Measurements from ENCODE around the gene CDH23. TPM values are rescaled to one million over a fixed set of nuclear protein-coding genes. Genes with fewer than 3 reads are reported as not detected.

Gene CDH23
- polyA plus RNA-seq, 4 donors: 0.75 to 2.0 (median 1.3) TPM

- DNase-seq (ENCODE audit: low read depth in 4 of 4, low spot score in 2 of 4): no peak
Observed at GRCh38 chr10:71529207-71529827, 132.6 kb downstream of the CDH23 start.

GRCh38 chr10:71530781-71531180 lies 134.1 kb downstream of the CDH23 start:
- no peak for DNase-seq (ENCODE audit: low read depth in 4 of 4, low spot score in 2 of 4)

GRCh38 chr10:71531485-71532446 lies 135.0 kb downstream of the CDH23 start:
- DNase-seq (ENCODE audit: low read depth in 4 of 4, low spot score in 2 of 4): no peak

GRCh38 chr10:71532878-71533277 lies 136.2 kb downstream of the CDH23 start:
- DNase-seq (ENCODE audit: low read depth in 4 of 4, low spot score in 2 of 4): no peak

GRCh38 chr10:71533936-71534335 lies 137.2 kb downstream of the CDH23 start:
- no peak for DNase-seq (ENCODE audit: low read depth in 4 of 4, low spot score in 2 of 4)

- no peak for DNase-seq (ENCODE audit: low read depth in 4 of 4, low spot score in 2 of 4)
Observed at GRCh38 chr10:71534568-71535194, 138.0 kb downstream of the CDH23 start.

- no peak for DNase-seq (ENCODE audit: low read depth in 4 of 4, low spot score in 2 of 4)
Observed at GRCh38 chr10:71536332-71536731, 139.6 kb downstream of the CDH23 start.

- DNase-seq (ENCODE audit: low read depth in 4 of 4, low spot score in 2 of 4): no peak
Observed at GRCh38 chr10:71537125-71537524, 140.4 kb downstream of the CDH23 start.

- DNase-seq (ENCODE audit: low read depth in 4 of 4, low spot score in 2 of 4): no peak
Observed at GRCh38 chr10:71537681-71538080, 141.0 kb downstream of the CDH23 start.

GRCh38 chr10:71538608-71539260 lies 142.0 kb downstream of the CDH23 start:
- no peak for DNase-seq (ENCODE audit: low read depth in 4 of 4, low spot score in 2 of 4)

- DNase-seq (ENCODE audit: low read depth in 4 of 4, low spot score in 2 of 4): no peak
Observed at GRCh38 chr10:71539442-71540118, 142.9 kb downstream of the CDH23 start.

- no peak for DNase-seq (ENCODE audit: low read depth in 4 of 4, low spot score in 2 of 4)
Observed at GRCh38 chr10:71542478-71542877, 145.8 kb downstream of the CDH23 start.

- no peak for DNase-seq (ENCODE audit: low read depth in 4 of 4, low spot score in 2 of 4)
Observed at GRCh38 chr10:71543608-71544170, 147.0 kb downstream of the CDH23 start.

- no peak for DNase-seq (ENCODE audit: low read depth in 4 of 4, low spot score in 2 of 4)
Observed at GRCh38 chr10:71545001-71545400, 148.3 kb downstream of the CDH23 start.

GRCh38 chr10:71546220-71546619 lies 149.5 kb downstream of the CDH23 start:
- no peak for DNase-seq (ENCODE audit: low read depth in 4 of 4, low spot score in 2 of 4)

GRCh38 chr10:71547312-71547711 lies 150.6 kb downstream of the CDH23 start:
- DNase-seq (ENCODE audit: low read depth in 4 of 4, low spot score in 2 of 4): no peak

GRCh38 chr10:71547876-71548846 lies 151.4 kb downstream of the CDH23 start:
- peak in 2 of 4 donors; percentile 68 for DNase-seq (ENCODE audit: low read depth in 4 of 4, low spot score in 2 of 4)

GRCh38 chr10:71549766-71550533 lies 153.2 kb downstream of the CDH23 start:
- DNase-seq (ENCODE audit: low read depth in 4 of 4, low spot score in 2 of 4): no peak
